CD4-positive, alpha-beta T cell treated with Interleukin-2 at 100 ng/mL for 4 hours (primary cell): ENCODE measurements around the gene MYBL2.
A peak's percentile ranks its signal among the peaks of the same experiment; 100 is the strongest.

Experiments
- DNase-seq: peaks from one replicate; pipeline ENCODE4 v3.0.0-alpha.2; 2020; ENCODE audit warnings: low spot score

The MYBL2 gene

DNA sequence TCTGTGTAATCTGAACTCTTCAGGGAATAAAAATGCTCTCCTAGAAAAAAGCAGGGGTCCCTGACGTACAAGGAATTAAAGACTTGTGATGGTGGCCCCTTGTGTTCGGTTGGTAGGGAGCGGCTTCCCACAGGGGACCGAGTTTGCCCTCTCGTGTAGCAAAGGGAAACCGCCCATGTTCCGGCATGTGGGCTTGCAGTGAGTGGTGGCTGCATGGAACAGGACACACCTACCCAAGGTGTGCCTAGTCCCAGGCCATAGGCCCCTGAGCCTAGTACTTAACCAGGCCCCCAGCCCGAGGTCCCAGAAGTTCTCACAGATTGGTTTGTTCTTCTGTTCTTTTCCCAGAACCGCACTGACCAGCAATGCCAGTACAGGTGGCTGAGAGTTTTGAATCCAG is 15.5 kb downstream of the MYBL2 start:
- DNase-seq = no peak

- DNase-seq = no peak
Observed at GRCh38 chr20:43686820-43687219, 19.9 kb downstream of the MYBL2 start.

DNA sequence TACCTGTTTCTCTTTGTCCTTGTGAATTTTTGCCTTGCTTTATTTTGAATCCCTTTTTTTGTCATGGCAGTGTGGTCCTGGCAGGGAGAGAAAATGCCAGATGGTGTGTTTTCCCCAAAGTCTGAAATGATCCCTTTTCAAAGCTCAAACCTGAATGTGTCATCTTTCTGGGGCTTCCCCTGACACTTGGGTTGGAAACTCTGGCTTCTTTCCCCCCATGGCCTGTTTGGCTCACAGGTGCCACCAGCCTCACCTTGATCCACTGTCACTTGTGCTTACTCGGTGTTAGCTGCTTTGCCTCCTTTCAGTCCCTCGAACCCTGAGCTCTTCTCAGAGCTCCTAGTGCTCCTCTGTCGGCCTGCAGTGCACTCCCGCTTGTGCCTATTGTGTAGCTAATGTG is 22.3 kb downstream of the MYBL2 start:
- DNase-seq = no peak

DNA sequence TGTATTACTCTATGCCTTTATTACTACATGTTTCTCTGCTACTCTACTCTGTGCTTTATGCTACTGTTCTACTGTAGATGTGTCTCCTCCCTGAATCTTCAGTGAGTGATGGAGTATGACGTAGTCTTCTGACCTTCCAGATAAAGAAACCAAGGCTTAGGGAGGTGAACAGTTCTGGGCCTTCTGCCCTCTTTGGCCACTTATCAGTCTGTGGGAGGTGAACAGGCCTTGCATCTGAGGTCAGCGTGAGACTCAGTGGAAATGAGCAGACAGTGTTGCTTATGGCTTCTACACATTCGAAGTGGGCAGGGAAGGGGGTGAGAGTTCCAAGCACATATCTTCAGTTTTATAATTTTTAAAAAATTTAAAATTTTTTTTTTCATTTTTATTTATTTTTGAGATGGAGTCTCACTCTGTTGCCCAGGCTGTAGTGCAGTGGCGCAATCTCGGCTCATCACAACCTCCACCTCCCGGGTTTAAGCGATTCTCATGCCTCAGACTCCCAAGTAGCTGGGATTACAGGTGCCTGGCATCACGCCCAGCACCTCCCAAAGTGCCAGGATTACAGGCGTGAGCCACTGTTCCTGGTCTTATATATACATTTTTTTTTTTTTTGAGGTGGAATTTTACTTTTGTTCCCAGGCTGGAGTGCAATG is 24.2 kb downstream of the MYBL2 start:
- no peak for DNase-seq

DNA sequence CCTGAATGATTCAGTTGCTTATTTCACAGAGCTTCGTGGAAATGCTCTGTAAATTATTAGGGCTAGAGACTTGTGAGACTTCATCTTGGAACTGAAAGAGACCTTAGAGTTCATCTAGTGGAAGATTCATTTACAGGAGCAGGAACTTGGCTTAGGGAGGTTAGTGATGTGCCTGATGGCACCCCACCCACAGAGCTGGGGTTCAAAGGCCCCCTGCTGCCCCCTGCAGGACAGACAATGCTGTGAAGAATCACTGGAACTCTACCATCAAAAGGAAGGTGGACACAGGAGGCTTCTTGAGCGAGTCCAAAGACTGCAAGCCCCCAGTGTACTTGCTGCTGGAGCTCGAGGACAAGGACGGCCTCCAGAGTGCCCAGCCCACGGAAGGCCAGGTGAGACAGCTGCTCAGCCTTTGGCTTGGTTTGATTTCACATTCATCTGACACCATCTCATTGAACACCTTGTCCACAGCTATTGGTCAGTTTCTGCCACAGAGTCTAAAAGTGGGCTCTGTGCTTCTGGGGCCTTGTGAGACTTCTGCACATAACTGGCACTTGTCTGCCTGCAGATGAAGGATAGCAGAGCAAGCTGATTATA is 25.1 kb downstream of the MYBL2 start:
- peak; percentile 44 for DNase-seq

DNA sequence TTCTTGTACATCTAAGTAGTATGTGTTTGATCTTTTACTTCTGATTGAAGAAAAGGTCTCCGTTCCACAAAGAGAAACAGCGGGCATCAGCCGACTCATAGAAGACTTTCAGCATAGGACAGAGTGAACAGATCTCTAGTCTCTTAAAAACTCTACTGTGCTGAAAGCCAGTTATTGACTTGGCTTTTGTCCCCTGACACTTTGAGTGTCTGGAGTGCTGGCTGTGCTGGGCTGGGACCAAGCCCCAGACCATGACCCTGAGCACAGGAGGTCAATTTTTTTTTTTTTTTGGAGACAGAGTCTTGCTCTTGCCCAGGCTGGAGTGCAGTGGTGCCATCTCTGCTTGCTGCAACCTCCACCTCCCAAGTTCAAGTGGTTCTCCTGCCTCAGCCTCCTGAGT is 27.8 kb downstream of the MYBL2 start:
- no peak for DNase-seq

- DNase-seq = no peak
Observed at GRCh38 chr20:43695571-43695970, 28.7 kb downstream of the MYBL2 start.

- no peak for DNase-seq
Observed at GRCh38 chr20:43699941-43700565, 33.1 kb downstream of the MYBL2 start.

DNA sequence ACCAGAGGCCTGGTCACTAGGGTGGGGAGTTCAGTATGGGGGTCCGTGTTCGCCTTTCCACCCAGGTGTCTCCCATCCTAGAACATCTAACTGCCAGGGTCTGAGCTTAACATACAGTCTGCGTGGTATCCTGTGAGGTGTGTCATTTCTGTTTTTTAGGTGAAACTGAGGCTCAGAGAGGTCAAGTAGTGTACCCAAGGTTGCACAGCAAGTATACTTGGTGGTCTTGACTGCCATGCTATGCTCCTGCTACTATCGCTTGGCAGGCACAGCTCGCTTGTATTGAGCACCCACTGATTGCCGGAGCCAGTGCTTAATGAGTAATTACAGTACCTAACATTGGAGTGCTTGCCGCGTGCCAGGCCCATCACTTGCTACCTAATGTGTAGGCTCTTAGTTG is 33.7 kb downstream of the MYBL2 start:
- no peak for DNase-seq

GRCh38 chr20:43702502-43702901 is 35.6 kb downstream of the MYBL2 start:
- DNase-seq = no peak

DNA sequence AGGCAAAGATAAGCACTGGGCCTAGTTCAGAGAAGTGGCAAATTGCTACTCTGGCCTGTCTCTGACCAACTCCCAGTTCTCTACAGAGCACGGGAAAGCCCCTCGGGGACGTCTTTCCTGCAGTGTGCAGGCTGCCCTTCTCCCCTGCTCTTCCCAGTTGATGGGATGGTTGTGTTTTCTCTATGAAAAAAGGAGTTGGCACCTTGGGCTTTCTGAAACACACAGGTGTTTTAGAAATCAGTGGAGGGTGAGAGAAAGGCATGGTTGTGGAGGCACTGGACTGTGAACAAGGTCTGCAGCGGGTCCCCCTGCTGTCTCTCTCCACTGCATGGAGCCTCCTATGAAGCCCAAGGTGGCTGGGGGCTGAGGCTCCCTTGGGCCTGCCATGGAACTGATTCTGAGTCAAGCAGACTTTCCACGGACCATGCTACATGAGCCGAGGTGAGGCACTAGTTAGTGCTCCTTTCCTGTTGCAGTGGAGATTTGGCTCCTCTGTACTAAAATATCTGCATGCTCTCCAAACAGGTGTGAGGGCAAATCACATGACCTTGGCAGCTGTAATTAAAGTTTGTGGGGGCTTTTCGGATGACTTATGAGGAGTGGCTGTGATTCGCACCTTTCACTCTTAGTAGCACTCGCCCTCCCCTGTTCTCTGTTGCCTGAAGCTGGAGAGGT is 43.6 kb downstream of the MYBL2 start:
- no peak for DNase-seq

- DNase-seq = no peak
Observed at GRCh38 chr20:43711098-43711654, 44.3 kb downstream of the MYBL2 start.

DNA sequence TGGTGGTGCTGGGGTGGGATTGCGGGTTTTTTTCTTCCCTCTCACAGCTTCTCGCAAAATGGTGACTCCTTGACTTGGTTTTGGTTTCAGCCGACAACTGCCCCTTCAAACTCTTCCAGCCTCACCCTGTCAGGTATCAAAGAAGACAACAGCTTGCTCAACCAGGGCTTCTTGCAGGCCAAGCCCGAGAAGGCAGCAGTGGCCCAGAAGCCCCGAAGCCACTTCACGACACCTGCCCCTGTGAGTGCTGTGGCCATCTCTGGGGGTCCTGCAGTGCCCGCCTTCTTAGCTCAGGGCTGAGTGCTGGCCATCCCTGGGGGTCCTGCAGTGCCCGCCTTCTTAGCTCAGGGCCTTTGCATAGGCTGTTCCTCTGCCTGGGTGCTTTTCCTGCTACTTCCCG is 48.1 kb downstream of the MYBL2 start:
- no peak for DNase-seq

DNA sequence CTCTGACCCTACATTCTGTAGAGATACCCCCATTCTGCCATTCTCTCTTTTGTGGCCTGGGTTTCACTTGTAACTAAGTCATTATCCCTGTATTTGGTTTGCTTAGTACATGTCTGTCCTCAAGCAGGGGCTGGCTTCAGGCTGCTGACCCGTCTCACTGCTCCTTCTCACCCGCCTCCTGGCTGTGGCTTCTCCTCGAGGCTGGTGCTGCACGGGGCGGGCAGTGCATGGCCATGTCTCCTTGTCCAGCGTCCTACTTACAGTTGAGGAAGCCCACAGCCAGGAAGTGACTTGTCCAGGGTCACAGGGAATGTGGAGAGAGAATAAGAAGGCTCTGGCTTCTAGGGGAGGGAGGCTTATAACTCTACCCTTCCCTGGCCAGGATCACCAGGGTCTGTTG is 48.6 kb downstream of the MYBL2 start:
- DNase-seq = no peak

GRCh38 chr20:43716123-43716522 is 49.2 kb downstream of the MYBL2 start:
- no peak for DNase-seq

- no peak for DNase-seq
Observed at GRCh38 chr20:43716757-43717615, 50.1 kb downstream of the MYBL2 start.

GRCh38 chr20:43717616-43717995 is 50.7 kb downstream of the MYBL2 start:
- DNase-seq = no peak

- DNase-seq = no peak
Observed at GRCh38 chr20:43720007-43720406, 53.1 kb downstream of the MYBL2 start.

DNA sequence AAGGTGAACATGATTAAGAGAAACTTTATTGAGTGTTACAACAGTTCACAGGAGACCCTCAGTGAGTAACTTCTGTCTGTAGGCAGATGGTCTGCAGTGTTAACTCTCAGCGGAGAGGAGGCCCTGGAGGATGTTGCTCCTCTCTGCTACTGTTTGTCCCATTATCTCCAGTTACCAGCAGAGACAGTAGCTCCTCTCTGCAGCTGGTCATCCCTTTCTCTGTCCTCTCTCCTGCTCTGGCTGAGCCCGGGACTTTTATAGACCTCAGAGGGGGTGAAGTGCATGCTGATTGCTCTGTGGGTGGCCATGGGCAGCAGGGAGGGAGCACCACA is 54.1 kb downstream of the MYBL2 start:
- DNase-seq = no peak

GRCh38 chr20:43721429-43722152 is 54.7 kb downstream of the MYBL2 start:
- no peak for DNase-seq

DNA sequence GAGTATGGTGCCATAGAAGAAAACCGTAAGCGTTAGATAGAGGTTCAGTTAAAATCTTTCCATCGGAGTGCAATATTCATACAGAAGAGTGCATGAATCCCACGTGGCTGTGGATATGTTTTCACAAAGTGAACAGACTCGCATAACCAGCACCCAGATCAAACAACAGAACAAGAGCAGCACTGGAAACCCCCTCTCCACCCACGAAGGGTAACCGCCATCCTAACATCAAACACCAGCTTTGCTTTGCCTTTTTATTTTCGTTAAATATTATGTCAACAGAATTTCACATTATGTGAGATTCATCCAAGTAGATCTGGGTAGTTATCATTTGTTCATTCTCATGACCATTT is 55.2 kb downstream of the MYBL2 start:
- DNase-seq = peak; percentile 65

- no peak for DNase-seq
Observed at GRCh38 chr20:43723186-43723585, 56.3 kb downstream of the MYBL2 start.
